Keratinocyte (primary cell): ENCODE measurements around the gene RAI1. TPM values are rescaled to one million over a fixed set of nuclear protein-coding genes. Genes with fewer than 3 reads are reported as not detected.

Experiments
- DNase-seq: peaks from one replicate; pipeline ENCODE4 v3.0.0-alpha.2; 2011; ENCODE audit warnings: low read depth, missing footprints, low spot score
- FAIRE-seq: peaks from 2 replicates; lab custom pipeline; 2011; peaks lifted over from hg19 to GRCh38; lab: Jason Lieb, UNC
- H2AFZ ChIP-seq: 2 replicates; pipeline ENCODE4 v1.6.0; 2012; ENCODE audit warnings: low read length, control low read depth, inconsistent platforms; ENCODE audit not compliant: control insufficient read depth
- H3K27ac ChIP-seq: 2 replicates; pipeline ENCODE4 v1.5.1; 2011; ENCODE audit warnings: low read length; ENCODE audit not compliant: control insufficient read depth, insufficient read depth
- H3K27me3 ChIP-seq: 3 replicates; pipeline ENCODE4 v1.6.0; 2011; ENCODE audit warnings: low read length; ENCODE audit not compliant: control insufficient read depth, insufficient read depth; ENCODE audit errors: extremely low read depth
- H3K36me3 ChIP-seq, 2 experiments: 2 replicates in 1 of 2; 3 replicates in 1 of 2; pipeline ENCODE4 v1.5.1; 2011; ENCODE audit warnings: low read length in 2 of 2, mild to moderate bottlenecking in 1 of 2; ENCODE audit not compliant: control insufficient read depth in 2 of 2, insufficient read depth in 2 of 2; ENCODE audit errors: extremely low read depth in 1 of 2
- H3K4me1 ChIP-seq: 3 replicates; pipeline ENCODE4 v1.5.1; 2011; ENCODE audit warnings: low read length; ENCODE audit not compliant: control insufficient read depth, insufficient read depth; ENCODE audit errors: extremely low read depth
- H3K4me2 ChIP-seq: 3 replicates; pipeline ENCODE4 v1.6.0; 2011; ENCODE audit warnings: low read depth, low read length; ENCODE audit not compliant: control insufficient read depth, insufficient read depth; ENCODE audit errors: extremely low read depth
- H3K4me3 ChIP-seq, 3 experiments: fragments of 200-600 bp in 1 of 3; sonication (generic) in 1 of 3; 2 replicates in 2 of 3; 3 replicates in 1 of 3; pipeline ENCODE4 v1.5.1; 2011 to 2016; ENCODE audit warnings: low read length in 3 of 3, mild to moderate bottlenecking in 3 of 3, control low read depth in 2 of 3, inconsistent platforms in 1 of 3, low read depth in 1 of 3, mixed read lengths in 1 of 3, mixed run types in 1 of 3, moderate library complexity in 1 of 3; ENCODE audit not compliant: control insufficient read depth in 2 of 3, insufficient read depth in 2 of 3; ENCODE audit errors: extremely low read depth in 1 of 3
- H3K79me2 ChIP-seq: 2 replicates; pipeline ENCODE4 v1.6.0; 2012; ENCODE audit warnings: low read length; ENCODE audit not compliant: control insufficient read depth, insufficient read depth
- H3K9ac ChIP-seq: 3 replicates; pipeline ENCODE4 v1.6.0; 2011; ENCODE audit warnings: low read length; ENCODE audit not compliant: control insufficient read depth, insufficient read depth; ENCODE audit errors: extremely low read depth
- H3K9me1 ChIP-seq: 3 replicates; pipeline ENCODE4 v1.6.0; 2011; ENCODE audit warnings: low read length; ENCODE audit not compliant: control insufficient read depth, insufficient read depth; ENCODE audit errors: extremely low read depth
- H3K9me3 ChIP-seq: 2 replicates; pipeline ENCODE4 v1.5.1; 2012; ENCODE audit warnings: low read depth, low read length; ENCODE audit not compliant: control insufficient read depth
- H4K20me1 ChIP-seq: 3 replicates; pipeline ENCODE4 v1.6.0; 2011; ENCODE audit warnings: low read length; ENCODE audit not compliant: control insufficient read depth, insufficient read depth; ENCODE audit errors: extremely low read depth
- CTCF ChIP-seq, 3 experiments: IDR thresholded peaks in 1 of 3; conservative IDR thresholded peaks in 1 of 3; optimal IDR thresholded peaks in 1 of 3; 2 replicates in 2 of 3; 3 replicates in 1 of 3; pipeline versions ENCODE3 to v1.5.1; 2011; ENCODE audit warnings: low read length in 3 of 3, mild to moderate bottlenecking in 3 of 3, moderate library complexity in 2 of 3, control low read depth in 1 of 3, inconsistent platforms in 1 of 3; ENCODE audit not compliant: insufficient read depth in 2 of 3; ENCODE audit errors: extremely low read depth in 1 of 3
- EZH2 ChIP-seq: IDR thresholded peaks from one replicate; pipeline ENCODE4 v1.6.1; 2012; ENCODE audit warnings: inconsistent platforms, mild to moderate bottlenecking, low read length, moderate library complexity
- dilution Hi-C: fragments of 300-500 bp; cut with MboI; formaldehyde crosslinking; loops from one replicate; pipeline ENCODE4 v1.7.0; 2020; ENCODE audit warnings: low sequenced_read_pairs; ENCODE audit not compliant: extremely low pct_ligation_motif_present
- polyA plus RNA-seq, 5 experiments: library from polyadenylated mRNA; depleted of rRNA in 3 of 5; stranded (reverse) in 3 of 5; stranded (forward) in 1 of 5; unstranded in 1 of 5; fragments of >200 nt; gene quantifications; 1 replicate in 1 of 5; 2 replicates in 3 of 5; 3 replicates in 1 of 5; pipeline versions ENCODE4 v1.2.1 to v1.2.3, GENCODE V29; 2011 to 2012; ENCODE audit warnings: missing spikeins in 2 of 5, low read depth in 1 of 5, low replicate concordance in 1 of 5

Gene RAI1
- polyA plus RNA-seq, 1 donor (not counting 4 experiments of a cell fraction or from before 2014, with no cell fraction given), result 2.6 TPM

- Histone ChIP-seq H2AFZ (no peak overlapping the region), H3K9me3 (no peaks in the 10 kb centered on the region), H3K4me3 (no peak overlapping the region), H3K4me1 (no peaks in the 10 kb centered on the region), H3K9me1 (no peaks in the 10 kb centered on the region), H3K79me2 (no peaks in the 10 kb centered on the region), H3K9ac (no peak overlapping the region), H4K20me1 (no peaks in the 10 kb centered on the region), H3K27ac (no peak overlapping the region), H3K27me3 (peaks cover 13% of the 10 kb centered on the region), H3K4me2 (no peak overlapping the region), H3K36me3 (no peaks in the 10 kb centered on the region)
- dilution Hi-C loops, result no loop called here
- FAIRE-seq, result no peak
- TF ChIP-seq EZH2 (no peak), CTCF (optimal IDR thresholded peaks at IDR 0.05 in 1 of 3, IDR thresholded peaks at IDR 0.05 in 1 of 3, conservative IDR thresholded peaks at IDR 0.05 in 1 of 3; ENCODE audit: extremely low read depth in 1 of 3, insufficient read depth in 2 of 3, low read length in 3 of 3) (no peak)
- no peak for DNase-seq
Measured at GRCh38 chr17:17648762-17649161, 32.5 kb upstream of the RAI1 start.

- H3K9me3 ChIP-seq, result no peaks in the 10 kb centered on the region
- peaks cover 13% of the 10 kb centered on the region for H3K27me3 ChIP-seq
- no peak overlapping the region for H3K4me3 ChIP-seq
- H3K4me2 ChIP-seq, result no peak overlapping the region
- no peaks in the 10 kb centered on the region for H3K9me1 ChIP-seq
- no peaks in the 10 kb centered on the region for H3K79me2 ChIP-seq
- H4K20me1 ChIP-seq, result no peaks in the 10 kb centered on the region
- no peak for FAIRE-seq
- no peak overlapping the region for H3K9ac ChIP-seq
- DNase-seq, result no peak
- dilution Hi-C loops, result no loop called here
- TF ChIP-seq CTCF (optimal IDR thresholded peaks at IDR 0.05 in 1 of 3, IDR thresholded peaks at IDR 0.05 in 1 of 3, conservative IDR thresholded peaks at IDR 0.05 in 1 of 3; ENCODE audit: extremely low read depth in 1 of 3, insufficient read depth in 2 of 3, low read length in 3 of 3) (no peak), EZH2 (no peak)
- H3K27ac ChIP-seq, result no peak overlapping the region
- H3K4me1 ChIP-seq, result no peaks in the 10 kb centered on the region
- H2AFZ ChIP-seq, result no peak overlapping the region
- H3K36me3 ChIP-seq, result no peaks in the 10 kb centered on the region
Measured at GRCh38 chr17:17650959-17651358, 30.3 kb upstream of the RAI1 start.
